ENCODE results near the gene SLC7A5. TPM values are rescaled to one million over a fixed set of nuclear protein-coding genes. Genes with fewer than 3 reads are reported as not detected.
A peak's percentile ranks its signal among the peaks of the same experiment; 100 is the strongest.

SLC7A5 gene
- total and polyA plus RNA-seq, 2 of the 13 experiments (the other 11 are each of a cell fraction or from before 2014, with no cell fraction given) = 79.6 to 155 TPM

DNA sequence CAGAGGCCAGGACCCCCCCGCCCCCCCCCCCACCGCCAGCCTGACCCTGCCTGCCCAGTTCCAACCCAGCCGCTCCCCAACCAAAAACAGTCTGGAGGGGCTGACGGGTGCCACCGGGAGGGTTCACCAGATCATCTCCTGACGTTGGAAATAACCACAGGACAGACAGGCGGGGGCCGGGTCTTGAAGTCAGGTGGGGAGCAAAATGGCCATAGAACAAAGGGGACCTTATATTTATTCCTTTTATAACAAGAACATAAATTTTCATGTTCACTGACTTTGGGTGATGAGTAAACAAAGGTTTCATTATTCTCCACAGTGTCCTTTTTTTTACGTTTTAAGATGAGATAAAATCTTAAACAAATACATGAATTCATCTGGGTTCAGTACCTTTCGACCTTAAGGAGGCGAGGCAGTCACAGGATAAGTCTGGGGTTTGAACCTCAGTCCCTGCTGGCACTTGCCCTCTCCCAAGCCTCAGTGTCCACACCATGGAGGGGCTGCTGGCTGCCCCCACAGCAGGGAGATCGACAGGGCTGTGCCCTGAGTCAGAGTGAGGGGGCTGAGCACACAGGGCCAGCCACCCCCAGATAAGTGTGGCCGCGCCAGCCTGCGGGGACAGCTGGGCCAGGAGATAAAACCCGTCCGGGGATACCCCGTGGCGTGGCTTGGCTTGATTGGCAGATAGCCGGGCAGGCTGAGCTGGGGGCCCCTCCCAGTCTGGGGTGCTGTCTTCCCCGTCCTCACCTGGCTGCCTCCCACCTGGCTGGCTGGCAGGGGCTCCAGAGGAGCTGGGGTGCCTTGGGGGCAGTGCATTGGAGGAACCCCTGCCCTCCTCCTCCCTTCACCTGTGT lies 15.0 kb downstream of the SLC7A5 start (continued):
- TF ChIP-seq MTF2 (CRISPR knock-in tag; IDR thresholded peaks at IDR 0.05; ENCODE audit: borderline replicate concordance) = no peak
- no peak for TF ChIP-seq GFI1 (CRISPR knock-in tag; IDR thresholded peaks at IDR 0.05; ENCODE audit: borderline replicate concordance)
- TF ChIP-seq, protein P1, sequence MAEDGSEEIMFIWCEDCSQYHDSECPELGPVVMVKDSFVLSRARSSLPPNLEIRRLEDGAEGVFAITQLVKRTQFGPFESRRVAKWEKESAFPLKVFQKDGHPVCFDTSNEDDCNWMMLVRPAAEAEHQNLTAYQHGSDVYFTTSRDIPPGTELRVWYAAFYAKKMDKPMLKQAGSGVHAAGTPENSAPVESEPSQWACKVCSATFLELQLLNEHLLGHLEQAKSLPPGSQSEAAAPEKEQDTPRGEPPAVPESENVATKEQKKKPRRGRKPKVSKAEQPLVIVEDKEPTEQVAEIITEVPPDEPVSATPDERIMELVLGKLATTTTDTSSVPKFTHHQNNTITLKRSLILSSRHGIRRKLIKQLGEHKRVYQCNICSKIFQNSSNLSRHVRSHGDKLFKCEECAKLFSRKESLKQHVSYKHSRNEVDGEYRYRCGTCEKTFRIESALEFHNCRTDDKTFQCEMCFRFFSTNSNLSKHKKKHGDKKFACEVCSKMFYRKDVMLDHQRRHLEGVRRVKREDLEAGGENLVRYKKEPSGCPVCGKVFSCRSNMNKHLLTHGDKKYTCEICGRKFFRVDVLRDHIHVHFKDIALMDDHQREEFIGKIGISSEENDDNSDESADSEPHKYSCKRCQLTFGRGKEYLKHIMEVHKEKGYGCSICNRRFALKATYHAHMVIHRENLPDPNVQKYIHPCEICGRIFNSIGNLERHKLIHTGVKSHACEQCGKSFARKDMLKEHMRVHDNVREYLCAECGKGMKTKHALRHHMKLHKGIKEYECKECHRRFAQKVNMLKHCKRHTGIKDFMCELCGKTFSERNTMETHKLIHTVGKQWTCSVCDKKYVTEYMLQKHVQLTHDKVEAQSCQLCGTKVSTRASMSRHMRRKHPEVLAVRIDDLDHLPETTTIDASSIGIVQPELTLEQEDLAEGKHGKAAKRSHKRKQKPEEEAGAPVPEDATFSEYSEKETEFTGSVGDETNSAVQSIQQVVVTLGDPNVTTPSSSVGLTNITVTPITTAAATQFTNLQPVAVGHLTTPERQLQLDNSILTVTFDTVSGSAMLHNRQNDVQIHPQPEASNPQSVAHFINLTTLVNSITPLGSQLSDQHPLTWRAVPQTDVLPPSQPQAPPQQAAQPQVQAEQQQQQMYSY (CRISPR knock-in tag; IDR thresholded peaks at IDR 0.05) = no peak
- TF ChIP-seq GATA4 (IDR thresholded peaks at IDR 0.05; ENCODE audit: borderline replicate concordance, low read depth) = no peak
- TF ChIP-seq SNAPC2 (CRISPR knock-in tag; IDR thresholded peaks at IDR 0.05) = no peak
- TF ChIP-seq BORCS8-MEF2B (CRISPR knock-in tag; IDR thresholded peaks at IDR 0.05) = no peak
- no peak for TF ChIP-seq ZNF577 (CRISPR knock-in tag; IDR thresholded peaks at IDR 0.05; ENCODE audit: borderline replicate concordance, low read depth)
- TF ChIP-seq CHD2 (IDR thresholded peaks at IDR 0.05; ENCODE audit: low read depth, low read length) = 0 out of 2 replicates have a peak, but pooled peaks have one; percentile 34
- no peak for TF ChIP-seq ZFP36L2 (CRISPR knock-in tag; IDR thresholded peaks at IDR 0.05)
- TF ChIP-seq TOE1 (CRISPR knock-in tag; IDR thresholded peaks at IDR 0.05) = no peak
- TF ChIP-seq, protein P2, sequence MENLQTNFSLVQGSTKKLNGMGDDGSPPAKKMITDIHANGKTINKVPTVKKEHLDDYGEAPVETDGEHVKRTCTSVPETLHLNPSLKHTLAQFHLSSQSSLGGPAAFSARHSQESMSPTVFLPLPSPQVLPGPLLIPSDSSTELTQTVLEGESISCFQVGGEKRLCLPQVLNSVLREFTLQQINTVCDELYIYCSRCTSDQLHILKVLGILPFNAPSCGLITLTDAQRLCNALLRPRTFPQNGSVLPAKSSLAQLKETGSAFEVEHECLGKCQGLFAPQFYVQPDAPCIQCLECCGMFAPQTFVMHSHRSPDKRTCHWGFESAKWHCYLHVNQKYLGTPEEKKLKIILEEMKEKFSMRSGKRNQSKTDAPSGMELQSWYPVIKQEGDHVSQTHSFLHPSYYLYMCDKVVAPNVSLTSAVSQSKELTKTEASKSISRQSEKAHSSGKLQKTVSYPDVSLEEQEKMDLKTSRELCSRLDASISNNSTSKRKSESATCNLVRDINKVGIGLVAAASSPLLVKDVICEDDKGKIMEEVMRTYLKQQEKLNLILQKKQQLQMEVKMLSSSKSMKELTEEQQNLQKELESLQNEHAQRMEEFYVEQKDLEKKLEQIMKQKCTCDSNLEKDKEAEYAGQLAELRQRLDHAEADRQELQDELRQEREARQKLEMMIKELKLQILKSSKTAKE (CRISPR knock-in tag; IDR thresholded peaks at IDR 0.05; ENCODE audit: borderline replicate concordance) = no peak
- no peak for TF ChIP-seq KLF9 (CRISPR knock-in tag; IDR thresholded peaks at IDR 0.05; ENCODE audit: low read depth)
- TF ChIP-seq, protein P3, sequence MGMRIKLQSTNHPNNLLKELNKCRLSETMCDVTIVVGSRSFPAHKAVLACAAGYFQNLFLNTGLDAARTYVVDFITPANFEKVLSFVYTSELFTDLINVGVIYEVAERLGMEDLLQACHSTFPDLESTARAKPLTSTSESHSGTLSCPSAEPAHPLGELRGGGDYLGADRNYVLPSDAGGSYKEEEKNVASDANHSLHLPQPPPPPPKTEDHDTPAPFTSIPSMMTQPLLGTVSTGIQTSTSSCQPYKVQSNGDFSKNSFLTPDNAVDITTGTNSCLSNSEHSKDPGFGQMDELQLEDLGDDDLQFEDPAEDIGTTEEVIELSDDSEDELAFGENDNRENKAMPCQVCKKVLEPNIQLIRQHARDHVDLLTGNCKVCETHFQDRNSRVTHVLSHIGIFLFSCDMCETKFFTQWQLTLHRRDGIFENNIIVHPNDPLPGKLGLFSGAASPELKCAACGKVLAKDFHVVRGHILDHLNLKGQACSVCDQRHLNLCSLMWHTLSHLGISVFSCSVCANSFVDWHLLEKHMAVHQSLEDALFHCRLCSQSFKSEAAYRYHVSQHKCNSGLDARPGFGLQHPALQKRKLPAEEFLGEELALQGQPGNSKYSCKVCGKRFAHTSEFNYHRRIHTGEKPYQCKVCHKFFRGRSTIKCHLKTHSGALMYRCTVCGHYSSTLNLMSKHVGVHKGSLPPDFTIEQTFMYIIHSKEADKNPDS (CRISPR knock-in tag; IDR thresholded peaks at IDR 0.05) = no peak
- no peak for TF ChIP-seq MTF1 (CRISPR knock-in tag; IDR thresholded peaks at IDR 0.05)
- 0 out of 2 replicates have a peak, but pooled peaks have one; percentile 7 for TF ChIP-seq CSRNP1 (CRISPR knock-in tag; IDR thresholded peaks at IDR 0.05)
- TF ChIP-seq ELF3 (CRISPR knock-in tag; IDR thresholded peaks at IDR 0.05) = no peak
- TF ChIP-seq MAZ (IDR thresholded peaks at IDR 0.05; ENCODE audit: borderline replicate concordance, low read depth, low read length) = no peak
- peak; percentile 44 for TF ChIP-seq MAZ (CRISPR knock-in tag; IDR thresholded peaks at IDR 0.05; ENCODE audit: low read depth)
